GM18861 (cell line): ENCODE results near the gene UROC1.

Source experiments
- ATAC-seq: cut with Tn5 transposase; IDR thresholded peaks from one replicate; pipeline ENCODE4 v1.9.1; 2021; ENCODE audit not compliant: unreplicated experiment

UROC1 gene

GRCh38 chr3:126464494-126464893 is 53.1 kb downstream of the UROC1 start:
- no peak for ATAC-seq

- ATAC-seq, result no peak
These were observed 53.5 kb downstream of the UROC1 start for GRCh38 chr3:126464093-126464492.

GRCh38 chr3:126463521-126463920 is 54.1 kb downstream of the UROC1 start:
- no peak for ATAC-seq

GRCh38 chr3:126461450-126462070 is 56.0 kb downstream of the UROC1 start:
- ATAC-seq, result no peak

DNA sequence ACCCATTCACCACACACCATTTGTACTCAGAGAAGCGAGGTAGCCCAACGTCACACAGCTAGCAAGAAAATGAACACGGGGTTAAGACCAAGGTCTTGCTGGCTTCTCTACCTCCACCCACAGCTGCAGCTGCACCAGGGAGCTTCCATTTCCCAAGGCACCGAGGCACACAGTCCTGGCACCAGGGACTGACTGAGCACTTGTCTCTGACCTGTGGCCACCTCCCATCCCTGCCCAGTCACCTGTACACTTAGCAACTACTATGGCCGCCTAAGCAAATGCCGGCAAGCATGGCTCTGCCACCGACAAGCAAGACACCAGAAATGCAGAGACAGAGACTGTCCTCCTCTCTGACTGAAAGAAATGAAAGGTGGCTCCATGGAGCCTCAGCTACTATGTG is 57.2 kb downstream of the UROC1 start:
- ATAC-seq, result no peak

GRCh38 chr3:126459763-126460127 is 57.8 kb downstream of the UROC1 start:
- no peak for ATAC-seq

- ATAC-seq, result no peak
These were observed 58.3 kb downstream of the UROC1 start for GRCh38 chr3:126459111-126459762.

DNA sequence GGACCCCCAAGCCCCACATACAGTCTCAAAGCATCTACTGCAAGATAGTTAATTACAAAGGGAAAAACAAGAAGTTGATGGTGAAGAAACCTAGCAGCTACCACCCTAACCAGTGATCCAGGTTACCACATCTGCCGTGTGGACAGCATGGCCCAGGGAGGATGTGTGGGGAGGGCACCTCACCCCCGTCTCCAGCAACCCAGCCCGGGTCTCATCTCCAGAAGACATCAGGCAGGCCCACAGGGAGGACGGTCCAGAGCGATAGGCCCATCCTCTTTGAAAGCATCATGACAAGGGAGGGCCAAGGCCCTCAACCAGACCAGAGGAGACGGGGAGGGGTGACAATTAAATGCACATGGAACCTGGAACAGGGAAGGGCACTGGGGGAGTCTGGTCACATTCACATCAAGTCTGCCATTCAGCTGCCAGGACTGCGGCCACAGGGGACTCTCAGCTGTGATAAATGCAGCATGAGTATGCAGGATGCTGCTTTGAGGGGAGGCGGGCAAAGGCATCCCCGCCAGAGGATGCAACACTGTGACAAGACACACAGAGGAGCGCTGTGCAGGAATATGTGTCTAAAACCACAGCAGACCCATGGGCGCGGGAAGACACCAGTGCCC is 60.7 kb downstream of the UROC1 start:
- no peak for ATAC-seq

DNA sequence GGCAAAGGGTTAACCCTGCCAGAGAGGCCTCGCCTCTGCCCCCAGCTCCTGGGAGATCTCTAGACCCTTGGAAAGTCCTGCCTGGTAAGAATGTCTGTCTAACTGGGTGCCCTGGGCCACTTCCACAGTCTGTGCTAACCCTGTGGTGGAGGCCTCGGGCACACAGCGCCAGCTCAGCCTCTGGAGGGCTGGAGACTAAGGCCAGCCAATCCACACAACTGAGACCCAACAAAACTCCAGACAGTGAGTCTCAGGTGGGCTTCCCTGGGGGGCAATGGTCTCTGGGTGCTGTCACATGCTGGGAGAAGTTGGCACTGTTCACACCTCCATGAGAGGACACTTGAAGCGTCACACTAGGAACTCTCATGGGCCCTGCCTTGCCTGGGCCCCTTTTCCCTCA is 61.4 kb downstream of the UROC1 start:
- no peak for ATAC-seq

GRCh38 chr3:126454437-126455198 is 63.0 kb downstream of the UROC1 start:
- no peak for ATAC-seq

- no peak for ATAC-seq
These were observed 63.5 kb downstream of the UROC1 start for GRCh38 chr3:126454025-126454424.

DNA sequence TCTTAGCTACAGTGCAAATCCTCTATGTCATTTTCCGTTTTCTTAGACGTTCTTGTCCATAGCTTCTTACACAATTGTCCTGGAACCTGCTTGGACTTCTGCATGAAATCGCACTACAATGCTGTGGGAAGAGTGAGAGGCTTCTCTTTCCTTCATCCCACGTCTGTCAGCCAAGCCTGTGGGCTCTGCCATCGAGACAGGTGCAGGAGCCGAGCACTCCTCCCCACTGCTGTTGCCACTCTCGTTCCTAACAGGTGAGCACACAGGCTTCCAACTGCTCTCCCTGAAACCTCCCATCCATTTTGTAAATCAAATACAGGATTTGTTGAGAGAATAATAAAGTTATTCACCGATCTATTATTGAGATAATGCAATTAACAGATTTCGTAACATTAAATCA is 65.4 kb downstream of the UROC1 start:
- ATAC-seq, result no peak

DNA sequence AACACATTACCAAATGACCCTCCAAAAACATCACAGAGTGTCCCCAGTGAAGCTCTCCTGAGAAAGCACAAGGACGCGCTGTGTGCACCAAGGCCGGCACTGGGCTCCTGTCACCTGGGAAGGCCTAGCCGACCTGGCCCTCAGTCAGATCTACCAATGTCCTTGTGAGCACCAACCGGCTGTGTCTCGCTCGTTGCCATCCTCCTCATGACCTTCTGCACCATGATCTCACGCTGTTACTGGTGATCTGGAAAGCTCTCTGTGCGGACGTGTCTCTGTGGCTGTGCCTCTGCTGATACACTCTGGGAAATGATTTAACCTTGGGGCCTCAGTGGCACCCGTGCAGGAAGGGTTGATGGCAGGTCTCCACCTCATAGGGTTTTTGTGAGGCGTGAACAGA is 66.1 kb downstream of the UROC1 start:
- ATAC-seq, result no peak

- no peak for ATAC-seq
These were observed 66.8 kb downstream of the UROC1 start for GRCh38 chr3:126450744-126451143.

GRCh38 chr3:126450219-126450618 is 67.4 kb downstream of the UROC1 start:
- ATAC-seq, result no peak

- ATAC-seq, result no peak
These were observed 67.9 kb downstream of the UROC1 start for GRCh38 chr3:126449621-126450051.

- ATAC-seq, result no peak
These were observed 68.7 kb downstream of the UROC1 start for GRCh38 chr3:126448893-126449180.

GRCh38 chr3:126448136-126448892 is 69.3 kb downstream of the UROC1 start:
- no peak for ATAC-seq

GRCh38 chr3:126447456-126448106 is 70.0 kb downstream of the UROC1 start:
- ATAC-seq, result no peak

- ATAC-seq, result no peak
These were observed 70.8 kb downstream of the UROC1 start for GRCh38 chr3:126446791-126447190.

GRCh38 chr3:126446301-126446700 is 71.3 kb downstream of the UROC1 start:
- no peak for ATAC-seq
